ENCODE measurements around the gene CDH23. TPM values are rescaled to one million over a fixed set of nuclear protein-coding genes. Genes with fewer than 3 reads are reported as not detected.

Gene CDH23
- total and polyA plus RNA-seq, 10 donors, result 2.0 to 19.9 (median 11.0) TPM

DNA sequence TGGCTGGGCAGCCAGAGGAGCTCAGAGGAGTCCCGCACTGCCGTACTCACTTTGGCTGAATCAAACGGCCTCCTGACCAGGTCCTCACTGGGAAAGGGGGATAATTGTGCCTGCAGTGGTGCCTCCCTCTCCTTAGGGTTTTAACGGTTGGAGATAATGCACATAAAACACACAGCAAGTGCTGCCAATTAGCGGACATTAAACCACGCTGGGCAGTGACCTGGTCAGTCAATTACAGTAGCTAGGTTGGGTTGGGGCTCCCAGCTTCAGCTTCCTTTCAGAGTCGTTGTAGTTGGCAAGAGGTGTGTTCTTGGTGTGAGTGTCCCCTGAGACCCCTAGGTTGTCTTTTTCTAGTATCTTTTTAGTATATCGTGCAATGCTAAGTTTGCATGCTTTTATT lies 176.2 kb downstream of the CDH23 start:
- no peak overlapping the region for H3K27ac ChIP-seq
- 79 to 89% (median 86%) methylated on average over 8 of the region's 8 CpGs for WGBS, 5 donors
- no peaks in the 10 kb centered on the region for H3K4me1 ChIP-seq
- H3K4me3 ChIP-seq, result no peak overlapping the region
- no peak for DNase-seq
- peaks cover 0 to 4% (median 0%) of the 10 kb centered on the region in 7 donors for H3K27me3 ChIP-seq (replicated peaks in 1 of 7)
- H3K36me3 ChIP-seq, result no peaks in the 10 kb centered on the region
- intact Hi-C loops (cut with DNase I; ENCODE audit: low total_unique reads), result no loop called here
- TF ChIP-seq POLR2AphosphoS5 (IDR thresholded peaks at IDR 0.05) (no peak), POLR2A (IDR thresholded peaks at IDR 0.05) (no peak), CTCF (IDR thresholded peaks at IDR 0.05 in 8 of 11, conservative IDR thresholded peaks at IDR 0.05 in 3 of 11) (no peak)
- no peaks in the 10 kb centered on the region for H3K9me3 ChIP-seq

DNA sequence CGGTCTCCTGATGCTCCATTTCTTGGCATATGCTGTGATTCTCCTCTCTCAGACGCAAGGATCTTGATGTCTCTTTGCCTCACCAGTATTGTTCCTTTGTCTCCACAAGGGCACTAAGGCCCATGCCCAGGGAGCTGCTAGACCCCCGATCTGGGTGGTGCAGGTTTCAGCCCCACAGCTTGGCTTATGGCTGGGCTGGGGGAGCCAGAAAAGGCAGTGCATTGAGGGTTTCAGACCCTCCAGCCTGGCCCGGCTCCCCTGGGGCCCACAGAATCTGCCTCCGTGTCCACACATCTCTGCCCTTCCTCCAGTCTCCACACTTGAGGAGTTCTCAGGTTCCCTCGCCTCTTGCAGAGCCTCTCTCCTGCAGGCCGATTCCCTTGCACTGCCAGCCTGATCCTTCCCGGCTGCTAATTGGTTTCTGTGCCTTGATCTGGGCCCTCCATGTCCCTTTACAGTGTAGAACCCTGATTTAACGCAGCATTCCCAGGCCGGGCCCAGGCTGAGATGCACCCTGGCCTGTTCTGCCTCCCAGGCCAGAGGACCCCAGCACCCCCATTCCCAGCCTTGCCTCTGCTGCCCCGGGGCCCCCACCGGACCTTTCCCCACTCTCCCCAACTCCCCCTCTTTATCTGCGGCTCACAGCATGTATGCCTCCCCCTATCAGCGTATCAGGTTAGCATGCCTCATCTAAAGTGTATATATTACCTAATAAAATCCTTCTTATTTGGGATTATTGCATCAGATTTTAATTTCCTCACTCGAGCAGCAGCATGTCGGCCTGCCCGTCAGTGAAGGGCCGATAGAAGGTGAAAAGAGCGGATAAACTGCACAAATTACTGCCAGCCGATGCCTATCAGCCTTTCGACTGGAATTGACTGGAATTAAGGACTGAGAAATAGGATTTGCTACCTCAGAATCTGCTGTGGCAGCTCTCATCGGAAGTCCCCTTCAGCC lies 177.1 kb downstream of the CDH23 start:
- Histone ChIP-seq H3K4me3 (no peak overlapping the region), H3K36me3 (no peaks in the 10 kb centered on the region), H3K4me1 (no peaks in the 10 kb centered on the region), H3K27me3 (replicated peaks in 1 of 7) (peaks cover 0 to 5% (median 0%) of the 10 kb centered on the region in 7 donors), H3K9me3 (no peaks in the 10 kb centered on the region), H3K27ac (no peak overlapping the region)
- 87 to 92% (median 90%) methylated on average over 22 of the region's 22 CpGs for WGBS, 5 donors
- intact Hi-C loops (cut with DNase I; ENCODE audit: low total_unique reads), result no loop called here
- TF ChIP-seq POLR2A (IDR thresholded peaks at IDR 0.05) (no peak), CTCF (IDR thresholded peaks at IDR 0.05 in 8 of 11, conservative IDR thresholded peaks at IDR 0.05 in 3 of 11) (no peak), POLR2AphosphoS5 (IDR thresholded peaks at IDR 0.05) (no peak)
- no peak for DNase-seq

DNA sequence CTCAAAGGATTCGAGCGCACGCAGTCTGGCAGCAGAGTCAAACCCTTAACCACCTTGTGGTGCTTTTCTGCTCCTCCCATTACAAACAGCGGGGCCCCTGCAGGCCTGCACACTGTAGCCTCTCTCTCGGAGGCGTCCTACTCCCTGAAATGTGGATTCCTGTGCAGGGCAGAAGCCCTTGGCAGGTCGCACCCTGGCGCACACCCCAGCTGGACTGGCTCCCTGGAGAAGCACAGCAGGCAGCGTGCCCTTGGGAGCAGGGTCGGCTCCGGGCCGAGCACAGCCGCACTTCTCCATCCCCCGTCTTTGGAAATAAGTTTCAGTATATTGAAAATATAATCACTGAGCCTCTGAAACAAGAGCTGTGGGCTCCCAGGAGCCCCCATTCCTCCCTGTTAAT lies 178.7 kb downstream of the CDH23 start:
- H3K27ac ChIP-seq, result no peak overlapping the region
- H3K9me3 ChIP-seq, result no peaks in the 10 kb centered on the region
- peaks cover 0 to 5% (median 0%) of the 10 kb centered on the region in 7 donors for H3K27me3 ChIP-seq (replicated peaks in 1 of 7)
- intact Hi-C loops (cut with DNase I; ENCODE audit: low total_unique reads), result no loop called here
- no peaks in the 10 kb centered on the region for H3K4me1 ChIP-seq
- no peaks in the 10 kb centered on the region for H3K36me3 ChIP-seq
- WGBS, 5 donors, result 90 to 93% (median 91%) methylated on average over 14 of the region's 14 CpGs
- no peak overlapping the region for H3K4me3 ChIP-seq
- no peak for TF ChIP-seq CTCF (IDR thresholded peaks at IDR 0.05 in 8 of 11, conservative IDR thresholded peaks at IDR 0.05 in 3 of 11)
- TF ChIP-seq POLR2A (IDR thresholded peaks at IDR 0.05), result no peak
- TF ChIP-seq POLR2AphosphoS5 (IDR thresholded peaks at IDR 0.05), result no peak
- no peak for DNase-seq
